GM13976 (cell line): ENCODE measurements around the gene UGT1A4.
"Not testable (repeated sequence)": the region's sequence is repeated elsewhere in the genome, so short reads cannot be mapped to it uniquely, and the experiment has no call there.

ENCODE experiments used
- DNase-seq: peaks from one replicate; pipeline ENCODE4 v3.0.0; 2012; ENCODE audit warnings: low spot score
- in situ Hi-C: fragments of 300-500 bp; cut with MboI; formaldehyde crosslinking; loops from one replicate; pipeline ENCODE4 v1.12.0; 2022; ENCODE audit warnings: low sequenced_read_pairs, mixed read lengths, inconsistent platforms; ENCODE audit not compliant: unreplicated experiment
- TF ChIP-seq, protein P1 (sequence below): IDR thresholded peaks from 2 replicates; pipeline ENCODE4 v1.5.1; 2012; ENCODE audit warnings: borderline replicate concordance, mild to moderate bottlenecking; ENCODE audit not compliant: insufficient read depth; ENCODE audit errors: extremely low read depth, missing control alignments, control extremely low read depth

The UGT1A4 gene

DNA sequence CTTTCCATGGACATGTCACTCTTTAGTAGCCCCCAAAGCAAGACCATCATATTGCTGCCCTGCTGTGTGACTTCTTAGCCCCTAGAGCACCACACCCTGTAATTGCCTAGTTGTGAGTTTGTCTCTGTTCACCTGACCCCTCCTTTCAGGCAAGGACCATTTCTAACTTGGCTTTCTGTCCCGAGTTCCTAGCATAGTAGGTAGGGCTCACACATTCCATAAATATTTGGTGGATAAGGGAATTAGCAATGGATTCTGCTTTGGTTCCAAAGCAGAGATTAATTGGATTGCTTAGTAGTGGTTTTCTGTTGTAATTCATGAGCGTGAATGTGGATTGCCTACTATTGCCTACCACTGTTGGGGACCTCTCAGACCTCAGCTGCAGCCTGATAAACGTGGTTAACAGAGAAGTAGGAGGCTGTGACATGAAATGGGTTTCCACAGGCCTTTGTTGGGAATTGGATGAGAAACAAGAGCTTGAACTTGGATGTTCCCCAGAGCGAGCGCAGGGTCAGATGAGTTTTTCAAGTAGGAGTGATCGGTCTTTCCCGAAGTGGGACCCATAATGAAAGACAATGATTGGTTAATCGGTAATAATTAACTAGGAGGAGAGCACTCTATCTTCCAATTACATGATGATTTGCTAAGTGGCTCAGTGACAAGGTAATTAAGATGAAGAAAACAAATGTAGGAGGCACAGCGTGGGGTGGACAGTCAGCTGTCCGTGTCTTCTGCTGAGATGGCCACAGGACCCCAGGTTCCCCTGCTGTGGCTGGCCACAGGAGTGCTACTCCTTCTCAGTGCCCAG lies 28.1 kb downstream of the UGT1A4 start:
- no peak for DNase-seq
- TF ChIP-seq, protein P1, sequence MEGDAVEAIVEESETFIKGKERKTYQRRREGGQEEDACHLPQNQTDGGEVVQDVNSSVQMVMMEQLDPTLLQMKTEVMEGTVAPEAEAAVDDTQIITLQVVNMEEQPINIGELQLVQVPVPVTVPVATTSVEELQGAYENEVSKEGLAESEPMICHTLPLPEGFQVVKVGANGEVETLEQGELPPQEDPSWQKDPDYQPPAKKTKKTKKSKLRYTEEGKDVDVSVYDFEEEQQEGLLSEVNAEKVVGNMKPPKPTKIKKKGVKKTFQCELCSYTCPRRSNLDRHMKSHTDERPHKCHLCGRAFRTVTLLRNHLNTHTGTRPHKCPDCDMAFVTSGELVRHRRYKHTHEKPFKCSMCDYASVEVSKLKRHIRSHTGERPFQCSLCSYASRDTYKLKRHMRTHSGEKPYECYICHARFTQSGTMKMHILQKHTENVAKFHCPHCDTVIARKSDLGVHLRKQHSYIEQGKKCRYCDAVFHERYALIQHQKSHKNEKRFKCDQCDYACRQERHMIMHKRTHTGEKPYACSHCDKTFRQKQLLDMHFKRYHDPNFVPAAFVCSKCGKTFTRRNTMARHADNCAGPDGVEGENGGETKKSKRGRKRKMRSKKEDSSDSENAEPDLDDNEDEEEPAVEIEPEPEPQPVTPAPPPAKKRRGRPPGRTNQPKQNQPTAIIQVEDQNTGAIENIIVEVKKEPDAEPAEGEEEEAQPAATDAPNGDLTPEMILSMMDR = no peak
- in situ Hi-C loops = no loop called here

DNA sequence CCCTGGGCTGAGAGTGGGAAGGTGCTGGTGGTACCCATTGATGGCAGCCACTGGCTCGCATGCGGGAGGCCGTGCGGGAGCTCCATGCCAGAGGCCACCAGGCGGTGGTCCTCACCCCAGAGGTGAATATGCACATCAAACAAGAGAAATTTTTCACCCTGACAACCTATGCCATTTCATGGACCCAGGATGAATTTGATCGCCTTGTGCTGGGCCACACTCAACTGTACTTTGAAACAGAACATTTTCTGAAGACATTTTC lies 28.7 kb downstream of the UGT1A4 start:
- in situ Hi-C loops = no loop called here
- TF ChIP-seq, protein P1 = no peak
- no peak for DNase-seq

GRCh38 chr2:233750689-233751088 lies 32.2 kb downstream of the UGT1A4 start:
- DNase-seq, in situ Hi-C loops: not testable (repeated sequence)

- DNase-seq, in situ Hi-C loops: not testable (repeated sequence)
Observed at GRCh38 chr2:233751212-233752009, 32.9 kb downstream of the UGT1A4 start.

DNA sequence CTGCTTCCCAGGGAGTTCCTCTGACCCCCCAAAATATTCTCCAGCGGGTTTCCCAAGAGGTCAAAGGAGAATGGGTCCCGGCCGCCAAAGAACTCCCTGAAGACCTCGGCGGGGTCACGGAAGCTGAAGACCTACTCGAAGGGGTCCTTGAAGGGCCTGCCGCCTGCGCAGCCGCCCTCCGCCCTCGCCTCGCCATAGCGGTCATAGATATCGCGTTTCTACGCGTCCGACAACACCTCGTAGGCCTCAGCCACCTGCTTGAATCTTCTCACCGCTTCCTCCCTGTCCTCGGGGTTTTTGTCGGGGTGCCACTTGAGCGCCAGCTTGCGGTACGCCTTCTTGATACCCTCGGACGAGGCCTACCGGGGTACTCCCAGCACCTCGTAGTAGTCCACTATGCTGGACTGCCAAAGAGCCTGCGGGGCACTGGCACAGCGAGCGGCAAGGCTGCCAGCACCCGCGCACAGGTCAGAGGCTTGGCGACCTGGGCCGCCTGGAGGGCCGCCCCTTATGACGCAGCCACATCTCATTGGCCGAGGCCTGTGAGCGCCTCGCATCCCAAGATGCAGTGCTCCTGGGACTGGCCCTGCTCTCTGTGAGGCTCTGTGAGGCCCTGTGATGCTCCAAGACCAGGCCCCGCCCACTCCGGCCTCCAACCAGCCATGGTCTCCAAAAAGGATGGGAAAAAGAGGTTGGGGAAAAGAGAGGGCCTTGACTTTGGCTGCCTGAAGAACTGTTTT lies 36.5 kb downstream of the UGT1A4 start:
- DNase-seq = no peak
- TF ChIP-seq, protein P1 = no peak
- in situ Hi-C loops = no loop called here

DNA sequence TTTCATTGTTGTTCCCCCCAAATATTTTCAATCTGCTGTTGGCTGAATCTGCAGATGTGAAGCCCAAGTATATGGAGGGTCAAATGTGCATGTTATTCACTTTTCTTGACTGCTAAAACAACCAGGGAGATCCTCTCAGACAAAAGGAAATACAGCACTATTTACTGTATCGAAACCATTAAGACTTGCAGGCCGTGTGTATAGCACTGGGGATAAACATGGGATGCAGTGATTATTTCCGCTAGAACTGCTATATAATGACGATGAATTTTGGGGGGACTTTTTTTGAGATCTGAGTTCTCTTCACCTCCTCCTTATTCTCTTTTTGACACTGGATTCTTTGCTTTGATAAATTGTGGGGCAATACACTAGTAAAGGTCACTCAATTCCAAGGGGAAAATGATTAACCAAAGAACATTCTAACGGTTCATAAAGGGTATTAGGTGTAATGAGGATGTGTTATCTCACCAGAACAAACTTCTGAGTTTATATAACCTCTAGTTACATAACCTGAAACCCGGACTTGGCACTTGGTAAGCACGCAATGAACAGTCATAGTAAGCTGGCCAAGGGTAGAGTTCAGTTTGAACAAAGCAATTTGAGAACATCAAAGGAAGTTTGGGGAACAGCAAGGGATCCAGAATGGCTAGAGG lies 38.0 kb downstream of the UGT1A4 start:
- in situ Hi-C loops = no loop called here
- TF ChIP-seq, protein P1 = no peak
- no peak for DNase-seq

DNA sequence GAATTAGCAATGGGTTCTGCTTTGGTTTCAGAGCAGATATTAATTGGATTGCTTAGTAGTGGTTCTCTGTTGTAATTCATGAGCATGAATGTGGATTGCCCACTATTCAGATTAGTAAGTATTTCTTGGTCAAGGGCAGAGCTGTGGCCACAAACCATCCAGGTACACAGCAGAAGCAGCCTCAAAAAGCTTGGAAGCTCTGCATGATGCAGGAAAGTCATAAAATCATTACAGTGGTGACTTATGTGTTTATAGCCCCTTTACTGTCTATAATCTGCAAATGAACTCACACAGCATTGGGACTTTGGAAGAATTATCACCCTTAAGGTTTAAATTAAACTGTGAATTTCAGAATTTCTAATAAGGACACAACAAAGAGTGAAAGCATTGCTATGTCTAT lies 39.6 kb downstream of the UGT1A4 start:
- in situ Hi-C loops = no loop called here
- DNase-seq = no peak

More for the DNA sequence above, 39.6 kb downstream of the UGT1A4 start:
- TF ChIP-seq, protein P1 = no peak
